BLaER1 (cell line): Measurements from ENCODE around the gene CRY2.
"Not testable (repeated sequence)": the region's sequence is repeated elsewhere in the genome, so short reads cannot be mapped to it uniquely, and the experiment has no call there.

Experiments
- H3K27ac ChIP-seq: shearing (Covaris generic); formaldehyde crosslinking; 2 replicates; pipeline ENCODE4 v1.8.1; 2022
- H3K27me3 ChIP-seq: shearing (Covaris generic); formaldehyde crosslinking; 2 replicates; pipeline ENCODE4 v1.8.1; 2022
- H3K36me3 ChIP-seq: shearing (Covaris generic); formaldehyde crosslinking; 2 replicates; pipeline ENCODE4 v1.8.1; 2022
- H3K4me1 ChIP-seq: shearing (Covaris generic); formaldehyde crosslinking; 2 replicates; pipeline ENCODE4 v1.8.1; 2022
- H3K4me2 ChIP-seq: shearing (Covaris generic); formaldehyde crosslinking; 2 replicates; pipeline ENCODE4 v1.8.1; 2022
- H3K4me3 ChIP-seq: shearing (Covaris generic); formaldehyde crosslinking; 2 replicates; pipeline ENCODE4 v1.8.1; 2022
- H3K9ac ChIP-seq: shearing (Covaris generic); formaldehyde crosslinking; 2 replicates; pipeline ENCODE4 v1.8.1; 2022
- H3K9me3 ChIP-seq: shearing (Covaris generic); formaldehyde crosslinking; 2 replicates; pipeline ENCODE4 v1.8.1; 2022
- H4K20me1 ChIP-seq: shearing (Covaris generic); formaldehyde crosslinking; 2 replicates; pipeline ENCODE4 v1.8.1; 2022
- Cebpa-rat ChIP-seq: shearing (Covaris generic); IDR thresholded peaks from 2 replicates; pipeline ENCODE4 v1.8.1; 2022

The CRY2 gene

GRCh38 chr11:45895553-45896259 is 48.4 kb downstream of the CRY2 start:
- Histone ChIP-seq H4K20me1 (peaks cover 41% of the 10 kb centered on the region), H3K27me3 (peaks cover 31% of the 10 kb centered on the region), H3K4me2 (no peak overlapping the region), H3K9me3 (no peaks in the 10 kb centered on the region), H3K36me3 (no peaks in the 10 kb centered on the region), H3K27ac (no peak overlapping the region), H3K9ac (no peak overlapping the region), H3K4me1 (peaks cover 14% of the 10 kb centered on the region), H3K4me3 (no peak overlapping the region)
- TF ChIP-seq Cebpa-rat = no peak

GRCh38 chr11:45896422-45896984 is 49.2 kb downstream of the CRY2 start:
- Histone ChIP-seq H4K20me1 (peaks cover 49% of the 10 kb centered on the region), H3K36me3 (no peaks in the 10 kb centered on the region), H3K4me2 (no peak overlapping the region), H3K27me3 (peaks cover 39% of the 10 kb centered on the region), H3K4me1 (peaks cover 16% of the 10 kb centered on the region), H3K27ac (no peak overlapping the region), H3K4me3 (no peak overlapping the region), H3K9me3 (no peaks in the 10 kb centered on the region), H3K9ac (no peak overlapping the region)
- no peak for TF ChIP-seq Cebpa-rat

GRCh38 chr11:45897556-45897955 is 50.3 kb downstream of the CRY2 start:
- H3K4me2 ChIP-seq = no peak overlapping the region
- H3K36me3 ChIP-seq = no peaks in the 10 kb centered on the region
- peaks cover 41% of the 10 kb centered on the region for H3K27me3 ChIP-seq
- peaks cover 56% of the 10 kb centered on the region for H4K20me1 ChIP-seq
- TF ChIP-seq Cebpa-rat = no peak
- no peak overlapping the region for H3K27ac ChIP-seq
- H3K9me3 ChIP-seq = no peaks in the 10 kb centered on the region
- H3K9ac ChIP-seq = no peak overlapping the region
- no peak overlapping the region for H3K4me3 ChIP-seq
- peaks cover 16% of the 10 kb centered on the region for H3K4me1 ChIP-seq

GRCh38 chr11:45899086-45899447 is 51.8 kb downstream of the CRY2 start:
- H3K4me3 ChIP-seq = peak overlapping the region; percentile 68; the same call in 1 of the 2 replicates
- H3K9me3 ChIP-seq = no peaks in the 10 kb centered on the region
- H3K9ac ChIP-seq = no peak overlapping the region
- peaks cover 56% of the 10 kb centered on the region for H4K20me1 ChIP-seq
- TF ChIP-seq Cebpa-rat = no peak
- peaks cover 41% of the 10 kb centered on the region for H3K27me3 ChIP-seq
- peaks cover 21% of the 10 kb centered on the region for H3K4me1 ChIP-seq
- H3K27ac ChIP-seq = no peak overlapping the region
- peak overlapping the region; percentile 91 for H3K4me2 ChIP-seq
- H3K36me3 ChIP-seq = no peaks in the 10 kb centered on the region

GRCh38 chr11:45899448-45900174 is 52.3 kb downstream of the CRY2 start:
- Histone ChIP-seq H3K36me3 (no peaks in the 10 kb centered on the region), H3K4me3 (peak overlapping the region; percentile 68), H3K9ac (peak overlapping the region; percentile 71; the same call in 1 of the 2 replicates), H3K27me3 (peaks cover 41% of the 10 kb centered on the region), H3K4me2 (peak overlapping the region; percentile 91), H4K20me1 (peaks cover 56% of the 10 kb centered on the region), H3K4me1 (peaks cover 21% of the 10 kb centered on the region), H3K9me3 (no peaks in the 10 kb centered on the region), H3K27ac (no peak overlapping the region)
- TF ChIP-seq Cebpa-rat = no peak

GRCh38 chr11:45900175-45900800 is 53.0 kb downstream of the CRY2 start:
- not testable (repeated sequence) for H3K9ac ChIP-seq, H3K9me3 ChIP-seq, H3K36me3 ChIP-seq, H3K27ac ChIP-seq
- H4K20me1 ChIP-seq = peaks cover 56% of the 10 kb centered on the region
- peak overlapping the region; percentile 91 for H3K4me2 ChIP-seq
- H3K4me1 ChIP-seq = peaks cover 21% of the 10 kb centered on the region
- H3K4me3 ChIP-seq = peak overlapping the region; percentile 68
- H3K27me3 ChIP-seq = peaks cover 41% of the 10 kb centered on the region

- Histone ChIP-seq H3K36me3 (no peaks in the 10 kb centered on the region), H3K4me1 (peaks cover 21% of the 10 kb centered on the region), H3K4me2 (peak overlapping the region; percentile 91), H3K27me3 (peaks cover 41% of the 10 kb centered on the region), H3K9ac (no peak overlapping the region), H3K9me3 (no peaks in the 10 kb centered on the region), H4K20me1 (peaks cover 51% of the 10 kb centered on the region), H3K27ac (no peak overlapping the region), H3K4me3 (peak overlapping the region; percentile 68; the same call in 1 of the 2 replicates)
- TF ChIP-seq Cebpa-rat = no peak
Measured at GRCh38 chr11:45900916-45901617, 53.8 kb downstream of the CRY2 start.

- H3K4me2 ChIP-seq = no peak overlapping the region
- H3K9me3 ChIP-seq = no peaks in the 10 kb centered on the region
- H3K27me3 ChIP-seq = peaks cover 41% of the 10 kb centered on the region
- no peak for TF ChIP-seq Cebpa-rat
- H3K36me3 ChIP-seq = no peaks in the 10 kb centered on the region
- no peak overlapping the region for H3K9ac ChIP-seq
- peaks cover 21% of the 10 kb centered on the region for H3K4me1 ChIP-seq
- peaks cover 49% of the 10 kb centered on the region for H4K20me1 ChIP-seq
- H3K27ac ChIP-seq = no peak overlapping the region
- no peak overlapping the region for H3K4me3 ChIP-seq
Measured at GRCh38 chr11:45901626-45902025, 54.4 kb downstream of the CRY2 start.
